IMR-90 (cell line): ENCODE data around the gene DCC. TPM values are rescaled to one million over a fixed set of nuclear protein-coding genes. Genes with fewer than 3 reads are reported as not detected.

ENCODE experiments used
- ATAC-seq: fragments of 200-7000 bp; cut with Tn5 transposase; 2 replicates; pipeline ENCODE4 v1.9.1; 2020; ENCODE audit warnings: low read depth, mild to moderate bottlenecking, moderate library complexity
- BruUV-seq: library from RNA; stranded (reverse); fragments of 400-500 nt; replicated peaks from 2 replicates; lab custom pipeline; 2021; lab: Mats Ljungman, UMichigan
- CTCF ChIA-PET: fragments of 300-600 bp; formaldehyde crosslinking; extraction: SDS; loops from one replicate; lab custom pipeline; 2021; ENCODE audit warnings: antibody characterized with exemption; lab: Yijun Ruan, JAX
- POLR2A ChIA-PET: fragments of 300-600 bp; sonication (Branson Sonifier 250); formaldehyde crosslinking; loops from one replicate; lab custom pipeline; 2022; ENCODE audit warnings: antibody characterized with exemption; ENCODE audit not compliant: unreplicated experiment; lab: Charles Lee
- DNase-seq: peaks from one replicate; pipeline ENCODE4 v3.0.0; 2013
- H2AFZ ChIP-seq: replicated peaks from 2 replicates; pipeline ENCODE3; 2013; ENCODE audit warnings: low read length, mild to moderate bottlenecking; ENCODE audit not compliant: poor library complexity
- H2AK5ac ChIP-seq: 2 replicates; pipeline ENCODE4 v1.6.1; 2013; ENCODE audit warnings: low read depth, low read length, inconsistent platforms
- H2AK9ac ChIP-seq: replicated peaks from 2 replicates; pipeline ENCODE3; 2013; ENCODE audit warnings: mild to moderate bottlenecking, low read depth, low read length, moderate library complexity; ENCODE audit not compliant: poor library complexity
- H2BK120ac ChIP-seq: 2 replicates; pipeline ENCODE4 v1.6.1; 2013; ENCODE audit warnings: low read depth, low read length, inconsistent platforms
- H2BK15ac ChIP-seq: 3 replicates; pipeline ENCODE4 v1.6.1; 2013; ENCODE audit warnings: low read depth, low read length, inconsistent platforms
- H2BK20ac ChIP-seq: 2 replicates; pipeline ENCODE4 v1.6.1; 2013; ENCODE audit warnings: low read depth, mild to moderate bottlenecking, inconsistent platforms, low read length, moderate library complexity
- H2BK5ac ChIP-seq: 2 replicates; pipeline ENCODE4 v1.6.1; 2013; ENCODE audit warnings: mild to moderate bottlenecking, low read depth, low read length, inconsistent platforms; ENCODE audit not compliant: poor library complexity, severe bottlenecking
- H3K14ac ChIP-seq: replicated peaks from 2 replicates; pipeline ENCODE4 v1.6.1; 2013; ENCODE audit warnings: low read depth, low read length, inconsistent platforms
- H3K18ac ChIP-seq: 2 replicates; pipeline ENCODE4 v1.6.1; 2013; ENCODE audit warnings: low read depth, low read length, control low read depth
- H3K23ac ChIP-seq: 2 replicates; pipeline ENCODE4 v1.6.1; 2013; ENCODE audit warnings: low read depth, low read length, inconsistent platforms
- H3K27ac ChIP-seq: 2 replicates; pipeline ENCODE4 v1.5.1; 2013; ENCODE audit warnings: mild to moderate bottlenecking, control low read depth, low read length; ENCODE audit not compliant: insufficient read depth
- H3K27me3 ChIP-seq: 2 replicates; pipeline ENCODE4 v1.6.1; 2013; ENCODE audit warnings: low read length; ENCODE audit not compliant: control insufficient read depth, insufficient read depth
- H3K36me3 ChIP-seq: 2 replicates; pipeline ENCODE4 v1.6.1; 2013; ENCODE audit warnings: low read length, mixed read lengths; ENCODE audit not compliant: control insufficient read depth, insufficient read depth
- H3K4ac ChIP-seq: 2 replicates; pipeline ENCODE4 v1.6.1; 2013; ENCODE audit warnings: low read depth, low read length, inconsistent platforms
- H3K4me1 ChIP-seq: 2 replicates; pipeline ENCODE4 v1.6.1; 2013; ENCODE audit warnings: low read length, mixed read lengths; ENCODE audit not compliant: control insufficient read depth, insufficient read depth
- H3K4me2 ChIP-seq: 2 replicates; pipeline ENCODE4 v1.6.1; 2013; ENCODE audit warnings: low read depth, mild to moderate bottlenecking, control low read depth, low read length, moderate library complexity
- H3K4me3 ChIP-seq: 2 replicates; pipeline ENCODE4 v1.5.1; 2013; ENCODE audit warnings: low read depth, mild to moderate bottlenecking, control low read depth, low read length, moderate library complexity; ENCODE audit not compliant: insufficient read depth
- H3K56ac ChIP-seq: 2 replicates; pipeline ENCODE4 v1.6.1; 2013; ENCODE audit warnings: low read length, inconsistent platforms; ENCODE audit not compliant: insufficient read depth; ENCODE audit errors: extremely low read depth
- H3K79me1 ChIP-seq, 2 experiments: 2 replicates each; pipeline ENCODE4 v1.6.1; 2013; ENCODE audit warnings: low read length in 2 of 2, inconsistent platforms in 1 of 2, low read depth in 1 of 2
- H3K9ac ChIP-seq: 2 replicates; pipeline ENCODE4 v1.6.1; 2013; ENCODE audit warnings: low read depth, low read length, control low read depth
- H3K9me1 ChIP-seq: 2 replicates; pipeline ENCODE4 v1.6.1; 2013; ENCODE audit warnings: low read length, inconsistent platforms; ENCODE audit not compliant: insufficient read depth
- H3K9me3 ChIP-seq: 2 replicates; pipeline ENCODE4 v1.6.1; 2013; ENCODE audit warnings: low read length; ENCODE audit not compliant: control insufficient read depth, insufficient read depth
- H4K20me1 ChIP-seq: 2 replicates; pipeline ENCODE4 v1.6.1; 2013; ENCODE audit warnings: low read length, inconsistent platforms; ENCODE audit not compliant: insufficient read depth
- H4K5ac ChIP-seq: 2 replicates; pipeline ENCODE4 v1.6.1; 2013; ENCODE audit warnings: mild to moderate bottlenecking, low read depth, low read length, control low read depth
- H4K8ac ChIP-seq, 2 experiments: 2 replicates each; pipeline ENCODE4 v1.6.1; 2013; ENCODE audit warnings: low read depth in 2 of 2, low read length in 2 of 2, control low read depth in 1 of 2, inconsistent platforms in 1 of 2
- H4K91ac ChIP-seq: 2 replicates; pipeline ENCODE4 v1.6.1; 2013; ENCODE audit warnings: low read depth, low read length, inconsistent platforms; ENCODE audit not compliant: insufficient read depth
- CEBPB ChIP-seq: IDR thresholded peaks from 2 replicates; pipeline ENCODE4 v1.6.1; 2012; ENCODE audit warnings: low read depth, low read length, improper control_type of control experiment
- CHD1 ChIP-seq: IDR thresholded peaks from 2 replicates; pipeline ENCODE4 v1.6.1; 2012; ENCODE audit warnings: low read depth, low read length, improper control_type of control experiment
- MAFK ChIP-seq: IDR thresholded peaks from 2 replicates; pipeline ENCODE4 v1.6.1; 2012; ENCODE audit warnings: low read depth, low read length, improper control_type of control experiment
- MAZ ChIP-seq: IDR thresholded peaks from 2 replicates; pipeline ENCODE4 v1.6.1; 2012; ENCODE audit warnings: low read depth, mild to moderate bottlenecking, low read length, improper control_type of control experiment, moderate library complexity, borderline replicate concordance
- MXI1 ChIP-seq: IDR thresholded peaks from 2 replicates; pipeline ENCODE4 v1.6.1; 2012; ENCODE audit warnings: low read depth, mild to moderate bottlenecking, low read length, moderate library complexity, borderline replicate concordance
- POLR2A ChIP-seq: IDR thresholded peaks from 2 replicates; pipeline ENCODE4 v1.6.1; 2012; ENCODE audit warnings: mild to moderate bottlenecking, low read depth, low read length
- RAD21 ChIP-seq: IDR thresholded peaks from 2 replicates; pipeline ENCODE4 v1.6.1; 2012; ENCODE audit warnings: low read length, improper control_type of control experiment
- RCOR1 ChIP-seq: IDR thresholded peaks from 2 replicates; pipeline ENCODE4 v1.6.1; 2012; ENCODE audit warnings: mild to moderate bottlenecking, low read length, improper control_type of control experiment; ENCODE audit not compliant: insufficient replicate concordance
- RFX5 ChIP-seq: IDR thresholded peaks from 2 replicates; pipeline ENCODE4 v1.8.0; 2012; ENCODE audit warnings: low read depth, mild to moderate bottlenecking, low read length, moderate library complexity
- USF2 ChIP-seq: fragments of 150-350 bp; IDR thresholded peaks from 2 replicates; pipeline ENCODE4 v1.6.1; 2017; ENCODE audit warnings: mild to moderate bottlenecking, antibody characterized with exemption, low read length, low read depth
- WGBS, 2 experiments: methylation state at CpG; one replicate each; pipeline versions ENCODE4 v1.1.5 to v1.1.7; 2013; ENCODE audit warnings: missing lambda C conversion rate in 2 of 2; ENCODE audit not compliant: insufficient read length in 1 of 2; ENCODE audit errors: extremely low coverage in 2 of 2; 5-methylcytosine and 5-hydroxymethylcytosine counted together
- dilution Hi-C: fragments of 300-500 bp; cut with HindIII; formaldehyde crosslinking; loops from one replicate; pipeline ENCODE4 v1.14.3; 2018; ENCODE audit warnings: low sequenced_read_pairs; ENCODE audit not compliant: unreplicated experiment
- in situ Hi-C: fragments of 300-500 bp; cut with MboI; formaldehyde crosslinking; loops from 3 replicates; pipeline ENCODE4 v1.14.3; 2019; ENCODE audit warnings: low sequenced_read_pairs, inconsistent platforms, mixed read lengths
- intact Hi-C: fragments of 100-400 bp; cut with micrococcal nuclease; formaldehyde crosslinking; loops from 2 replicates; pipeline ENCODE4 v1.10.0; 2022
- polyA plus RNA-seq, 3 experiments: library from polyadenylated mRNA; depleted of rRNA; stranded (reverse); fragments of >200 nt; gene quantifications; 2 replicates each; pipeline ENCODE4 v1.2.3, GENCODE V29; 2012; ENCODE audit warnings: low replicate concordance in 1 of 3
- total RNA-seq: library from RNA; depleted of rRNA; stranded (reverse); fragments of >200 nt; gene quantifications from 2 replicates; pipeline ENCODE4 v1.2.3, GENCODE V29; 2012

Gene DCC
- total and polyA plus RNA-seq, 2 of the 4 experiments (the other 2 are of a cell fraction), result 0.31 to 0.54 TPM

- CTCF ChIA-PET, result no interaction called here
- H3K36me3 ChIP-seq, result no peaks in the 10 kb centered on the region
- no peak overlapping the region for H4K5ac ChIP-seq
- in situ Hi-C loops (no loop called here), dilution Hi-C loops (no loop called here), intact Hi-C loops (no loop called here)
- H2BK120ac ChIP-seq, result no peak overlapping the region
- no peak overlapping the region for H2AK9ac ChIP-seq
- H3K4ac ChIP-seq, result no peak overlapping the region
- BruUV-seq, result no TSS peak
- H4K91ac ChIP-seq, result no peak overlapping the region
- no peak overlapping the region for H3K56ac ChIP-seq
- H3K27ac ChIP-seq, result no peak overlapping the region
- ATAC-seq, result no peak
- no CpG with 5 or more reads among the region's 1 CpG for WGBS, 2 experiments
- H2BK20ac ChIP-seq, result no peak overlapping the region
- POLR2A ChIA-PET, result no interaction called here
- TF ChIP-seq MXI1, result no peak
- TF ChIP-seq CEBPB, result no peak
- no peak for TF ChIP-seq USF2
- TF ChIP-seq RAD21, result no peak
- no peak for TF ChIP-seq POLR2A
- TF ChIP-seq MAFK, result no peak
- no peak for TF ChIP-seq MAZ
- TF ChIP-seq RCOR1, result no peak
- TF ChIP-seq RFX5, result no peak
- TF ChIP-seq CHD1, result no peak
- H3K4me3 ChIP-seq, result no peak overlapping the region
- no peak overlapping the region for H3K23ac ChIP-seq
- no peaks in the 10 kb centered on the region for H4K20me1 ChIP-seq
- H3K79me1 ChIP-seq, result no peaks in the 10 kb centered on the region
- H2BK15ac ChIP-seq, result no peak overlapping the region
- H3K27me3 ChIP-seq, result no peaks in the 10 kb centered on the region
- H3K4me2 ChIP-seq, result no peak overlapping the region
- no peaks in the 10 kb centered on the region for H3K9me1 ChIP-seq
- H3K14ac ChIP-seq, result no peak overlapping the region
- no peak overlapping the region for H2AFZ ChIP-seq
- no peak for DNase-seq
- no peak overlapping the region for H4K8ac ChIP-seq
- peaks cover 3% of the 10 kb centered on the region for H3K9me3 ChIP-seq
- H2AK5ac ChIP-seq, result no peak overlapping the region
- H3K4me1 ChIP-seq, result no peaks in the 10 kb centered on the region
- no peak overlapping the region for H3K18ac ChIP-seq
- H2BK5ac ChIP-seq, result no peak overlapping the region
- H3K9ac ChIP-seq, result no peak overlapping the region
Observed at GRCh38 chr18:53457068-53457467, 1117.1 kb downstream of the DCC start.
